Measurements from ENCODE around the gene CYB5R4. TPM values are rescaled to one million over a fixed set of nuclear protein-coding genes. Genes with fewer than 3 reads are reported as not detected.

Gene CYB5R4
- polyA plus RNA-seq, 1 donor, result 9.7 TPM

GRCh38 chr6:83976037-83976755, 116.7 kb downstream of the CYB5R4 start:
- H3K27me3 ChIP-seq (ENCODE audit: control insufficient read depth, insufficient read depth, low read length), result no peaks in the 10 kb centered on the region
- no peak for DNase-seq
- 33% methylated on average over 1 of the region's 5 CpGs for WGBS (ENCODE audit: insufficient coverage, low lambda C conversion rate)
- no peaks in the 10 kb centered on the region for H3K9me3 ChIP-seq (ENCODE audit: control insufficient read depth, low read depth, low read length)
- H3K4me3 ChIP-seq (ENCODE audit: low read length), result no peak overlapping the region
- H3K36me3 ChIP-seq (ENCODE audit: control insufficient read depth, insufficient read depth, low read length), result no peaks in the 10 kb centered on the region
- no peaks in the 10 kb centered on the region for H3K4me1 ChIP-seq (ENCODE audit: control insufficient read depth, insufficient read depth, low read length)
- H3K27ac ChIP-seq (ENCODE audit: low read length), result no peak overlapping the region

GRCh38 chr6:83976871-83977270, 117.4 kb downstream of the CYB5R4 start:
- Histone ChIP-seq H3K4me3 (ENCODE audit: low read length) (no peak overlapping the region), H3K27me3 (ENCODE audit: control insufficient read depth, insufficient read depth, low read length) (no peaks in the 10 kb centered on the region), H3K9me3 (ENCODE audit: control insufficient read depth, low read depth, low read length) (no peaks in the 10 kb centered on the region), H3K27ac (ENCODE audit: low read length) (no peak overlapping the region), H3K36me3 (ENCODE audit: control insufficient read depth, insufficient read depth, low read length) (no peaks in the 10 kb centered on the region), H3K4me1 (ENCODE audit: control insufficient read depth, insufficient read depth, low read length) (no peaks in the 10 kb centered on the region)
- 79% methylated on average over 4 of the region's 8 CpGs for WGBS (ENCODE audit: insufficient coverage, low lambda C conversion rate)
- no peak for DNase-seq

GRCh38 chr6:83978324-83978734, 118.8 kb downstream of the CYB5R4 start:
- WGBS (ENCODE audit: insufficient coverage, low lambda C conversion rate), result 60% methylated on average over 1 of the region's 1 CpG
- H3K27ac ChIP-seq (ENCODE audit: low read length), result no peak overlapping the region

GRCh38 chr6:83978997-83979396, 119.5 kb downstream of the CYB5R4 start:
- no peaks in the 10 kb centered on the region for H3K36me3 ChIP-seq (ENCODE audit: control insufficient read depth, insufficient read depth, low read length)
- WGBS (ENCODE audit: insufficient coverage, low lambda C conversion rate), result 83% methylated on average over 1 of the region's 3 CpGs
- no peak overlapping the region for H3K4me3 ChIP-seq (ENCODE audit: low read length)
- no peaks in the 10 kb centered on the region for H3K27me3 ChIP-seq (ENCODE audit: control insufficient read depth, insufficient read depth, low read length)
- no peak overlapping the region for H3K27ac ChIP-seq (ENCODE audit: low read length)
- no peaks in the 10 kb centered on the region for H3K4me1 ChIP-seq (ENCODE audit: control insufficient read depth, insufficient read depth, low read length)
- no peaks in the 10 kb centered on the region for H3K9me3 ChIP-seq (ENCODE audit: control insufficient read depth, low read depth, low read length)
- no peak for DNase-seq

More at GRCh38 chr6:83978324-83978734, 118.8 kb downstream of the CYB5R4 start:
- no peaks in the 10 kb centered on the region for H3K27me3 ChIP-seq (ENCODE audit: control insufficient read depth, insufficient read depth, low read length)
- H3K36me3 ChIP-seq (ENCODE audit: control insufficient read depth, insufficient read depth, low read length), result no peaks in the 10 kb centered on the region
- no peaks in the 10 kb centered on the region for H3K9me3 ChIP-seq (ENCODE audit: control insufficient read depth, low read depth, low read length)
- H3K4me3 ChIP-seq (ENCODE audit: low read length), result no peak overlapping the region
- no peaks in the 10 kb centered on the region for H3K4me1 ChIP-seq (ENCODE audit: control insufficient read depth, insufficient read depth, low read length)
- no peak for DNase-seq

- H3K4me3 ChIP-seq (ENCODE audit: low read length), result no peak overlapping the region
- no peaks in the 10 kb centered on the region for H3K27me3 ChIP-seq (ENCODE audit: control insufficient read depth, insufficient read depth, low read length)
- no peaks in the 10 kb centered on the region for H3K36me3 ChIP-seq (ENCODE audit: control insufficient read depth, insufficient read depth, low read length)
- no peaks in the 10 kb centered on the region for H3K4me1 ChIP-seq (ENCODE audit: control insufficient read depth, insufficient read depth, low read length)
- H3K9me3 ChIP-seq (ENCODE audit: control insufficient read depth, low read depth, low read length), result no peaks in the 10 kb centered on the region
- WGBS (ENCODE audit: insufficient coverage, low lambda C conversion rate), result no CpG with 5 or more reads among the region's 1 CpG
- H3K27ac ChIP-seq (ENCODE audit: low read length), result no peak overlapping the region
- no peak for DNase-seq
Measured at GRCh38 chr6:83984411-83984810, 124.9 kb downstream of the CYB5R4 start.

- Histone ChIP-seq H3K36me3 (ENCODE audit: control insufficient read depth, insufficient read depth, low read length) (no peaks in the 10 kb centered on the region), H3K9me3 (ENCODE audit: control insufficient read depth, low read depth, low read length) (no peaks in the 10 kb centered on the region), H3K4me3 (ENCODE audit: low read length) (no peak overlapping the region), H3K27ac (ENCODE audit: low read length) (no peak overlapping the region), H3K4me1 (ENCODE audit: control insufficient read depth, insufficient read depth, low read length) (no peaks in the 10 kb centered on the region), H3K27me3 (ENCODE audit: control insufficient read depth, insufficient read depth, low read length) (no peaks in the 10 kb centered on the region)
- no peak for DNase-seq
- no CpG with 5 or more reads among the region's 1 CpG for WGBS (ENCODE audit: insufficient coverage, low lambda C conversion rate)
Measured at GRCh38 chr6:83985308-83985713, 125.8 kb downstream of the CYB5R4 start.

- no peaks in the 10 kb centered on the region for H3K36me3 ChIP-seq (ENCODE audit: control insufficient read depth, insufficient read depth, low read length)
- H3K9me3 ChIP-seq (ENCODE audit: control insufficient read depth, low read depth, low read length), result no peaks in the 10 kb centered on the region
- no peak for DNase-seq
- no peaks in the 10 kb centered on the region for H3K4me1 ChIP-seq (ENCODE audit: control insufficient read depth, insufficient read depth, low read length)
- H3K4me3 ChIP-seq (ENCODE audit: low read length), result no peak overlapping the region
- H3K27me3 ChIP-seq (ENCODE audit: control insufficient read depth, insufficient read depth, low read length), result no peaks in the 10 kb centered on the region
- H3K27ac ChIP-seq (ENCODE audit: low read length), result no peak overlapping the region
Measured at GRCh38 chr6:83985715-83986114, 126.2 kb downstream of the CYB5R4 start.

GRCh38 chr6:83998021-83998584, 138.6 kb downstream of the CYB5R4 start:
- H3K4me3 ChIP-seq (ENCODE audit: low read length), result no peak overlapping the region
- H3K27ac ChIP-seq (ENCODE audit: low read length), result no peak overlapping the region
- no peaks in the 10 kb centered on the region for H3K4me1 ChIP-seq (ENCODE audit: control insufficient read depth, insufficient read depth, low read length)
- peaks cover 3% of the 10 kb centered on the region for H3K27me3 ChIP-seq (ENCODE audit: control insufficient read depth, insufficient read depth, low read length)
- DNase-seq, result no peak
- no peaks in the 10 kb centered on the region for H3K9me3 ChIP-seq (ENCODE audit: control insufficient read depth, low read depth, low read length)
- no peaks in the 10 kb centered on the region for H3K36me3 ChIP-seq (ENCODE audit: control insufficient read depth, insufficient read depth, low read length)

GRCh38 chr6:84001119-84001518, 141.6 kb downstream of the CYB5R4 start:
- no CpG with 5 or more reads among the region's 3 CpGs for WGBS (ENCODE audit: insufficient coverage, low lambda C conversion rate)
- Histone ChIP-seq H3K27me3 (ENCODE audit: control insufficient read depth, insufficient read depth, low read length) (peaks cover 3% of the 10 kb centered on the region), H3K9me3 (ENCODE audit: control insufficient read depth, low read depth, low read length) (no peaks in the 10 kb centered on the region), H3K36me3 (ENCODE audit: control insufficient read depth, insufficient read depth, low read length) (no peaks in the 10 kb centered on the region), H3K27ac (ENCODE audit: low read length) (no peak overlapping the region), H3K4me3 (ENCODE audit: low read length) (no peak overlapping the region), H3K4me1 (ENCODE audit: control insufficient read depth, insufficient read depth, low read length) (no peaks in the 10 kb centered on the region)
- no peak for DNase-seq

- H3K4me3 ChIP-seq (ENCODE audit: low read length), result no peak overlapping the region
- H3K9me3 ChIP-seq (ENCODE audit: control insufficient read depth, low read depth, low read length), result no peaks in the 10 kb centered on the region
- no peaks in the 10 kb centered on the region for H3K36me3 ChIP-seq (ENCODE audit: control insufficient read depth, insufficient read depth, low read length)
- DNase-seq, result no peak
- no CpG with 5 or more reads among the region's 2 CpGs for WGBS (ENCODE audit: insufficient coverage, low lambda C conversion rate)
- peaks cover 3% of the 10 kb centered on the region for H3K27me3 ChIP-seq (ENCODE audit: control insufficient read depth, insufficient read depth, low read length)
- H3K27ac ChIP-seq (ENCODE audit: low read length), result no peak overlapping the region
- no peaks in the 10 kb centered on the region for H3K4me1 ChIP-seq (ENCODE audit: control insufficient read depth, insufficient read depth, low read length)
Measured at GRCh38 chr6:84002226-84002625, 142.7 kb downstream of the CYB5R4 start.

GRCh38 chr6:84003131-84003530, 143.6 kb downstream of the CYB5R4 start:
- DNase-seq, result no peak
- no peak overlapping the region for H3K4me3 ChIP-seq (ENCODE audit: low read length)
- no peaks in the 10 kb centered on the region for H3K4me1 ChIP-seq (ENCODE audit: control insufficient read depth, insufficient read depth, low read length)
- no peak overlapping the region for H3K27ac ChIP-seq (ENCODE audit: low read length)
- peaks cover 3% of the 10 kb centered on the region for H3K27me3 ChIP-seq (ENCODE audit: control insufficient read depth, insufficient read depth, low read length)
- no CpG with 5 or more reads among the region's 1 CpG for WGBS (ENCODE audit: insufficient coverage, low lambda C conversion rate)
- H3K9me3 ChIP-seq (ENCODE audit: control insufficient read depth, low read depth, low read length), result no peaks in the 10 kb centered on the region
- no peaks in the 10 kb centered on the region for H3K36me3 ChIP-seq (ENCODE audit: control insufficient read depth, insufficient read depth, low read length)
